Right hindlimb (tissue), 1 donor: ENCODE data around the gene MARCHF7.
"Not testable (repeated sequence)": the region's sequence is repeated elsewhere in the genome, so short reads cannot be mapped to it uniquely, and the experiment has no call there.

Experiments
- DNase-seq: peaks from one replicate; pipeline ENCODE4 v3.0.0-alpha.2; 2018

MARCHF7 gene

GRCh38 chr2:159720676-159721075 is 8.4 kb downstream of the MARCHF7 start:
- no peak for DNase-seq

GRCh38 chr2:159722580-159722979 is 10.3 kb downstream of the MARCHF7 start:
- DNase-seq, result no peak

- DNase-seq, result not testable (repeated sequence)
Measured at GRCh38 chr2:159724795-159725572, 12.7 kb downstream of the MARCHF7 start.

GRCh38 chr2:159725713-159726112 is 13.4 kb downstream of the MARCHF7 start:
- no peak for DNase-seq

- no peak for DNase-seq
Measured at GRCh38 chr2:159728629-159729028, 16.3 kb downstream of the MARCHF7 start.

- DNase-seq, result no peak
Measured at GRCh38 chr2:159735648-159736047, 23.3 kb downstream of the MARCHF7 start.

- DNase-seq, result no peak
Measured at GRCh38 chr2:159736048-159736447, 23.7 kb downstream of the MARCHF7 start.

GRCh38 chr2:159737292-159737916 is 25.1 kb downstream of the MARCHF7 start:
- DNase-seq, result no peak

GRCh38 chr2:159737917-159738296 is 25.6 kb downstream of the MARCHF7 start:
- DNase-seq, result no peak

GRCh38 chr2:159738509-159739390 is 26.4 kb downstream of the MARCHF7 start:
- DNase-seq, result peak; percentile 39

GRCh38 chr2:159742846-159743245 is 30.5 kb downstream of the MARCHF7 start:
- DNase-seq, result no peak

- no peak for DNase-seq
Measured at GRCh38 chr2:159744363-159744762, 32.1 kb downstream of the MARCHF7 start.

GRCh38 chr2:159745237-159745636 is 32.9 kb downstream of the MARCHF7 start:
- not testable (repeated sequence) for DNase-seq

- DNase-seq, result no peak
Measured at GRCh38 chr2:159748089-159748488, 35.8 kb downstream of the MARCHF7 start.

- no peak for DNase-seq
Measured at GRCh38 chr2:159750873-159751272, 38.6 kb downstream of the MARCHF7 start.

- no peak for DNase-seq
Measured at GRCh38 chr2:159753797-159754196, 41.5 kb downstream of the MARCHF7 start.

- DNase-seq, result no peak
Measured at GRCh38 chr2:159755014-159755413, 42.7 kb downstream of the MARCHF7 start.

GRCh38 chr2:159755788-159756187 is 43.5 kb downstream of the MARCHF7 start:
- DNase-seq, result no peak

- DNase-seq, result no peak
Measured at GRCh38 chr2:159758239-159758638, 45.9 kb downstream of the MARCHF7 start.

- no peak for DNase-seq
Measured at GRCh38 chr2:159758686-159759085, 46.4 kb downstream of the MARCHF7 start.

- no peak for DNase-seq
Measured at GRCh38 chr2:159759577-159759976, 47.3 kb downstream of the MARCHF7 start.

GRCh38 chr2:159760326-159760725 is 48.0 kb downstream of the MARCHF7 start:
- no peak for DNase-seq

GRCh38 chr2:159762075-159762474 is 49.8 kb downstream of the MARCHF7 start:
- DNase-seq, result no peak
